Measurements from ENCODE around the gene PRKG1.
"Not testable (repeated sequence)": the region's sequence is repeated elsewhere in the genome, so short reads cannot be mapped to it uniquely, and the experiment has no call there.

The PRKG1 gene

DNA sequence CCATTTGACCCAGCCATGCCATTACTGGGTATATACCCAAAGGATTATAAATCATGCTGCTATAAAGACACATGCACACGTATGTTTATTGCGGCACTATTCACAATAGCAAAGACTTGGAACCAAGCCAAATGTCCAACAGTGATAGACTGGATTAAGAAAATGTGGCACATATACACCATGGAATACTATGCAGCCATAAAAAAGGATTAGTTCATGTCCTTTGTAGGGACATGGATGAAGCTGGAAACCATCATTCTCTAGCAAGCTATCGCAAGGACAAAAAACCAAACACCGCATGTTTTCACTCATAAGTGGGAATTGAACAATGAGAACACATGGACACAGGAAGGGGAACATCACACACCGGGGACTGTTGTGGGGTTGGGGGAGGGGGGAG, 138.7 kb downstream of the PRKG1 start:
- H3K4me3 ChIP-seq (ENCODE audit: low read length); H3K4me1 ChIP-seq (ENCODE audit: control insufficient read depth, insufficient read depth, low read length); H3K9ac ChIP-seq (ENCODE audit: low read length); DNase-seq (ENCODE audit: low read depth); H3K27me3 ChIP-seq (replicated peaks; ENCODE audit: control insufficient read depth, insufficient read depth, low read length); H3K9me3 ChIP-seq (ENCODE audit: control insufficient read depth, low read length); H3K36me3 ChIP-seq (ENCODE audit: control insufficient read depth, insufficient read depth, low read length, severe bottlenecking): not testable (repeated sequence)

GRCh38 chr10:51214207-51215196, 140.2 kb downstream of the PRKG1 start:
- no peaks in the 10 kb centered on the region for H3K4me1 ChIP-seq (ENCODE audit: control insufficient read depth, insufficient read depth, low read length)
- H3K27me3 ChIP-seq (replicated peaks; ENCODE audit: control insufficient read depth, insufficient read depth, low read length), result no peaks in the 10 kb centered on the region
- H3K9me3 ChIP-seq (ENCODE audit: control insufficient read depth, low read length), result no peaks in the 10 kb centered on the region
- H3K9ac ChIP-seq (ENCODE audit: low read length), result no peak overlapping the region
- H3K36me3 ChIP-seq (ENCODE audit: control insufficient read depth, insufficient read depth, low read length, severe bottlenecking), result no peaks in the 10 kb centered on the region
- DNase-seq (ENCODE audit: low read depth), result no peak
- no peak overlapping the region for H3K4me3 ChIP-seq (ENCODE audit: low read length)

- DNase-seq (ENCODE audit: low read depth), result no peak
- H3K4me1 ChIP-seq (ENCODE audit: control insufficient read depth, insufficient read depth, low read length), result no peaks in the 10 kb centered on the region
- H3K27me3 ChIP-seq (replicated peaks; ENCODE audit: control insufficient read depth, insufficient read depth, low read length), result no peaks in the 10 kb centered on the region
- H3K4me3 ChIP-seq (ENCODE audit: low read length), result no peak overlapping the region
- H3K36me3 ChIP-seq (ENCODE audit: control insufficient read depth, insufficient read depth, low read length, severe bottlenecking), result no peaks in the 10 kb centered on the region
- H3K9ac ChIP-seq (ENCODE audit: low read length), result no peak overlapping the region
- peaks cover 5% of the 10 kb centered on the region for H3K9me3 ChIP-seq (ENCODE audit: control insufficient read depth, low read length)
Measured at GRCh38 chr10:51215951-51216834, 141.9 kb downstream of the PRKG1 start.

DNA sequence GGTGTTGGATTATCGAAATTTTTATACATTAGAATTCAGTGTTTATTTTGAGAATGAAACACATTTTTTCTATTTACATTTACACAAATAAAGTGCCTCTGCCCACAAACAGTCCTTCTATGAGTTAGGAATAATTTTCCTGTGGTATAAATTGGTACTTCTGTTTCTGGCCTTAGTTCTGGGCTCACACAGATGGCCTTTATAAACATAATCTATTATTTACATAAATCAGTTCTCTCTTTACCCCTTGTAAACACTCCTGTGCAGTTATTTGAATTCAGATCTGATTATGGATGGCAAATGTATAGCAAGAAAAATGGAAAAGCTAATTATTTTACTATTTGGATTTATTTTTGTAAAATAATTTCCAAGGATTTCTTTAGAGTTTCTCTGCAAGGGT, 143.2 kb downstream of the PRKG1 start:
- Histone ChIP-seq H3K4me3 (ENCODE audit: low read length) (no peak overlapping the region), H3K27me3 (replicated peaks; ENCODE audit: control insufficient read depth, insufficient read depth, low read length) (no peaks in the 10 kb centered on the region), H3K4me1 (ENCODE audit: control insufficient read depth, insufficient read depth, low read length) (no peaks in the 10 kb centered on the region), H3K9me3 (ENCODE audit: control insufficient read depth, low read length) (peaks cover 5% of the 10 kb centered on the region), H3K9ac (ENCODE audit: low read length) (no peak overlapping the region), H3K36me3 (ENCODE audit: control insufficient read depth, insufficient read depth, low read length, severe bottlenecking) (no peaks in the 10 kb centered on the region)
- DNase-seq (ENCODE audit: low read depth), result no peak

DNA sequence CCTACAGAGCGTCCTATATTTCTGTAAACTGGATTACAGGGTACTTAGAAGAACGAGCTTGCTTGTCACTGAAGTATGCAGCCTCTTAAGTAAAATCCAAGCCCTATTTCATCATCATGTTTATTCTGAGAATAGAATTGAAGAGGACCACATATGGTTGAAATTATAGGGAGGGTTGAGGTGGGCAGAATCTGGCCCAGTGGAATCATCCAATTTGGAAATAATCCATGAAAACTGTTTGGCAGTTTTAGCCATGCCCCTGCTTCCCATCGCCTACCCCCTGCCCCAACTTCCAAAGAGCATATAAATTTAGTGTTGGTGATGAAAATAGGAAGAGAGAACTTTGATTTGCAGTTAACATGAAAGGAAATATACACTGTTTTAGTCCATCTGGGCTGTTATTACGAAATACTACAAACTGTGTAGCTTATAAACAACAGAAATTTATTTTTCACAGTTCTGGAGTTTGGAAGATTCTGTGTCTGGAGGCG, 150.4 kb downstream of the PRKG1 start:
- H3K27me3 ChIP-seq (replicated peaks; ENCODE audit: control insufficient read depth, insufficient read depth, low read length), result no peaks in the 10 kb centered on the region
- peak; percentile 95 for DNase-seq (ENCODE audit: low read depth)
- H3K9ac ChIP-seq (ENCODE audit: low read length), result peak overlapping the region; percentile 67
- peaks cover 25% of the 10 kb centered on the region for H3K4me1 ChIP-seq (ENCODE audit: control insufficient read depth, insufficient read depth, low read length)
- H3K4me3 ChIP-seq (ENCODE audit: low read length), result peak overlapping the region; percentile 75
- H3K9me3 ChIP-seq (ENCODE audit: control insufficient read depth, low read length), result peaks cover 5% of the 10 kb centered on the region
- H3K36me3 ChIP-seq (ENCODE audit: control insufficient read depth, insufficient read depth, low read length, severe bottlenecking), result no peaks in the 10 kb centered on the region

DNA sequence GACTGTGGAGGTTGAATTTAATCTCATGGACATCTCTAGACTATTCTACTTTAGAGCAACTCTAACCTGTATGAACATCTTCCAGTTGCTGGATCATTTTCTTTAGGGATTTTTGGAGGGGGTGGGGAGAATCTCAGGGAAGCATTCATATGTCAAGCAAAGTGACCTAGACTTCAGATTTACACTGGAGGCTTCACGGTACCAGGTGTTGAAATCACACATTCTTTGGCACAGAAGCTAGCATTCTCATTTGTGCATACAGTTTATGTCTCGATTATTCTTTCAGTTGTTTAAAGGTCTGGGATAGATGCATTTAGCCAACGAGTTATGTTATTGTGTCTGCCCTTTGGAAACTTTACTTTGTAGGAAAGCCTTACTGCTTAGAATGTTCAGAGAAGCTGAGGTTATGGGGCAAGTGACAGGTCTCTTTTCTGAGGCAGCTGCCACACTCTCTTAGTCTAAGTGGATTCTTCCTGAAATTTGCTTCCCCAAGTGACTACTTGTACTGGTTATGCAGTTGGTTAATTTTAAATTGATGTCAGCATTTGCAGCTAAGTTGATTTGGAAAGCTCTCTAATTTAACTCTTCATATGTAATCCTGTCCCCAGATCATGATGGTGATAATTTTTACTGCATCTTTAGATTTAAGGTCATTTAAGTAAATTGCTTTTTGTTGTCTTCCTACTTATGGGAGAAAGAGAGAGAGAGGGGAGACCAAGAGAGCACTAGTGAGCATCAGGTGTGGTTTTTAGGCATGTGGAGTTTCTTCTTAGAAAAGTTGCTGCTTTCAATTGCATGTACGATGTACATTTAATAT, 153.8 kb downstream of the PRKG1 start:
- Histone ChIP-seq H3K4me1 (ENCODE audit: control insufficient read depth, insufficient read depth, low read length) (peaks cover 35% of the 10 kb centered on the region), H3K27me3 (replicated peaks; ENCODE audit: control insufficient read depth, insufficient read depth, low read length) (no peaks in the 10 kb centered on the region), H3K9ac (ENCODE audit: low read length) (no peak overlapping the region), H3K4me3 (ENCODE audit: low read length) (no peak overlapping the region), H3K36me3 (ENCODE audit: control insufficient read depth, insufficient read depth, low read length, severe bottlenecking) (no peaks in the 10 kb centered on the region), H3K9me3 (ENCODE audit: control insufficient read depth, low read length) (no peaks in the 10 kb centered on the region)
- DNase-seq (ENCODE audit: low read depth), result no peak

- DNase-seq (ENCODE audit: low read depth), result no peak
- H3K36me3 ChIP-seq (ENCODE audit: control insufficient read depth, insufficient read depth, low read length, severe bottlenecking), result no peaks in the 10 kb centered on the region
- H3K9ac ChIP-seq (ENCODE audit: low read length), result no peak overlapping the region
- no peaks in the 10 kb centered on the region for H3K9me3 ChIP-seq (ENCODE audit: control insufficient read depth, low read length)
- H3K4me3 ChIP-seq (ENCODE audit: low read length), result no peak overlapping the region
- no peaks in the 10 kb centered on the region for H3K27me3 ChIP-seq (replicated peaks; ENCODE audit: control insufficient read depth, insufficient read depth, low read length)
- peaks cover 32% of the 10 kb centered on the region for H3K4me1 ChIP-seq (ENCODE audit: control insufficient read depth, insufficient read depth, low read length)
Measured at GRCh38 chr10:51228714-51229100, 154.4 kb downstream of the PRKG1 start.

DNA sequence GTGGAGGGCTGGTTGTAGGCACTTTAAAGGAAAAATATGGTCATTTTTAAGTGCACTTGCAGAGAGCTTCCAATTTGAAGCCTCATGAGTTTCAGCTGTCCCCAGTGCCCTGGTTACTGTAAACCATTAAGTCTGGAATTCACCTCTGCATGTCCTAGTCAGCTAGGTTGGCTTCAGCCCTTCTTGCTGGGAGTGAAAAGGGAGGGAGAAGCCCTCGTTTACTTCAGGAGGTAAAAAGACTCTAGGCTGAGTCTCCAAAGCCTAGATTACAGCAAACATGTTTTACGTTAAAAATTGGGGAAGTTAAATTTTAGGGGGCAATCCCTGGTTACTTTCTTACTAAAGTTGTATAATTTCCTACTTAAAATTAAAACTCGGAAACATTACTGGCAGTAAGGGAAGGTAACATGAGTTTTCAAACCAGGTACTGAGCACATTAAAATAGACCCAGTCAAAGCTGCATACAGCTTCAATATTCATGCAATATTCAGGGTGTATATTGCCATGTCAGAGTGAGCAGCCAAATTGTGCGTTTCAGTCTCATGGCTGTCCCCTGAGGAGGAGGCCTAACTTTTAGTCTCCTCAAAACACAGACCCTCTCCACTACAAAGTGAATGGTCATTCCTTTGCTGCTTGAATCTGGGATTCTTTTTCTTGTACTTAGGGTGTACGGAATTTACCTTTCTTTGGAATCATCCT, 156.7 kb downstream of the PRKG1 start:
- Histone ChIP-seq H3K4me1 (ENCODE audit: control insufficient read depth, insufficient read depth, low read length) (peaks cover 18% of the 10 kb centered on the region), H3K27me3 (replicated peaks; ENCODE audit: control insufficient read depth, insufficient read depth, low read length) (no peaks in the 10 kb centered on the region), H3K9ac (ENCODE audit: low read length) (no peak overlapping the region), H3K9me3 (ENCODE audit: control insufficient read depth, low read length) (no peaks in the 10 kb centered on the region), H3K36me3 (ENCODE audit: control insufficient read depth, insufficient read depth, low read length, severe bottlenecking) (no peaks in the 10 kb centered on the region), H3K4me3 (ENCODE audit: low read length) (no peak overlapping the region)
- no peak for DNase-seq (ENCODE audit: low read depth)

- peak; percentile 55 for DNase-seq (ENCODE audit: low read depth)
- no peaks in the 10 kb centered on the region for H3K36me3 ChIP-seq (ENCODE audit: control insufficient read depth, insufficient read depth, low read length, severe bottlenecking)
- H3K27me3 ChIP-seq (replicated peaks; ENCODE audit: control insufficient read depth, insufficient read depth, low read length), result no peaks in the 10 kb centered on the region
- H3K4me3 ChIP-seq (ENCODE audit: low read length), result no peak overlapping the region
- H3K4me1 ChIP-seq (ENCODE audit: control insufficient read depth, insufficient read depth, low read length), result peaks cover 18% of the 10 kb centered on the region
- no peak overlapping the region for H3K9ac ChIP-seq (ENCODE audit: low read length)
- no peaks in the 10 kb centered on the region for H3K9me3 ChIP-seq (ENCODE audit: control insufficient read depth, low read length)
Measured at GRCh38 chr10:51231754-51232153, 157.5 kb downstream of the PRKG1 start.

GRCh38 chr10:51233337-51234100, 159.2 kb downstream of the PRKG1 start:
- Histone ChIP-seq H3K4me1 (ENCODE audit: control insufficient read depth, insufficient read depth, low read length) (peaks cover 12% of the 10 kb centered on the region), H3K27me3 (replicated peaks; ENCODE audit: control insufficient read depth, insufficient read depth, low read length) (no peaks in the 10 kb centered on the region), H3K9ac (ENCODE audit: low read length) (no peak overlapping the region), H3K9me3 (ENCODE audit: control insufficient read depth, low read length) (no peaks in the 10 kb centered on the region), H3K4me3 (ENCODE audit: low read length) (no peak overlapping the region), H3K36me3 (ENCODE audit: control insufficient read depth, insufficient read depth, low read length, severe bottlenecking) (no peaks in the 10 kb centered on the region)
- no peak for DNase-seq (ENCODE audit: low read depth)

Measured in adipocyte (in vitro differentiated cells).